ENCODE results near the gene LMX1A.

LMX1A gene

GRCh38 chr1:165173409-165173808 lies 183.1 kb downstream of the LMX1A start:
- POLR2A ChIA-PET, result no interaction called here
- Histone ChIP-seq H3K4me3 (ENCODE audit: low read depth, low read length) (no peak overlapping the region), H3K4me1 (ENCODE audit: control insufficient read depth, insufficient read depth, low read length) (no peaks in the 10 kb centered on the region), H3K9me3 (ENCODE audit: control insufficient read depth, insufficient read depth, low read depth, low read length) (no peaks in the 10 kb centered on the region), H3K27ac (ENCODE audit: extremely low read depth, low read depth, low read length) (no peak overlapping the region), H3K36me3 (ENCODE audit: control insufficient read depth in 2 of 2, insufficient read depth in 1 of 2, low read length in 2 of 2) (no peaks in the 10 kb centered on the region)
- CTCF ChIA-PET, result interaction anchor here (0.8 to 1.0 kb wide), 2 partner anchors 21 to 335 kb away, joined by 3 to 5 read pairs; no protein-coding TSS in a partner anchor
- no peak for TF ChIP-seq ZNF645 (tag by site-specific recombination; IDR thresholded peaks at IDR 0.05)
- TF ChIP-seq ZNF426 (tag by site-specific recombination; IDR thresholded peaks at IDR 0.05), result no peak
- TF ChIP-seq ZNF776 (tag by site-specific recombination; IDR thresholded peaks at IDR 0.05; ENCODE audit: borderline replicate concordance), result no peak
- no peak for TF ChIP-seq ZNF513 (tag by site-specific recombination; IDR thresholded peaks at IDR 0.05)
- TF ChIP-seq REST (tag by site-specific recombination; IDR thresholded peaks at IDR 0.05), result no peak
- TF ChIP-seq PRDM2 (tag by site-specific recombination; IDR thresholded peaks at IDR 0.05; ENCODE audit: borderline replicate concordance), result no peak
- no peak for TF ChIP-seq ZNF311 (tag by site-specific recombination; IDR thresholded peaks at IDR 0.05; ENCODE audit: borderline replicate concordance)
- TF ChIP-seq ZNF639 (tag by site-specific recombination; IDR thresholded peaks at IDR 0.05), result no peak
- TF ChIP-seq PRDM10 (tag by site-specific recombination; IDR thresholded peaks at IDR 0.05), result no peak
- TF ChIP-seq ZNF394 (tag by site-specific recombination; IDR thresholded peaks at IDR 0.05; ENCODE audit: borderline replicate concordance), result no peak
- no peak for TF ChIP-seq ZNF777 (tag by site-specific recombination; IDR thresholded peaks at IDR 0.05; ENCODE audit: borderline replicate concordance)
- TF ChIP-seq ZNF138 (tag by site-specific recombination; IDR thresholded peaks at IDR 0.05; ENCODE audit: borderline replicate concordance), result no peak
- TF ChIP-seq ZNF202 (tag by site-specific recombination; IDR thresholded peaks at IDR 0.05; ENCODE audit: borderline replicate concordance), result no peak
- TF ChIP-seq ZNF704 (tag by site-specific recombination; IDR thresholded peaks at IDR 0.05), result no peak
- TF ChIP-seq ZNF701 (tag by site-specific recombination; IDR thresholded peaks at IDR 0.05), result no peak
- TF ChIP-seq ZNF747 (tag by site-specific recombination; IDR thresholded peaks at IDR 0.05), result no peak
- no peak for TF ChIP-seq FEZF1 (tag by site-specific recombination; IDR thresholded peaks at IDR 0.05)
- no peak for TF ChIP-seq ZIC2 (tag by site-specific recombination; IDR thresholded peaks at IDR 0.05)
- TF ChIP-seq SETDB1 (IDR thresholded peaks at IDR 0.05; ENCODE audit: insufficient read length, low read length), result no peak

Data from HEK293 (cell line).